H1 (cell line): ENCODE data around the gene ISG20L2. TPM values are rescaled to one million over a fixed set of nuclear protein-coding genes. Genes with fewer than 3 reads are reported as not detected.

Source experiments
- CTCF ChIA-PET: fragments of 300-600 bp; sonication (Branson Sonifier 250); formaldehyde crosslinking; loops from one replicate; lab custom pipeline; 2021; ENCODE audit not compliant: partially characterized antibody; lab: Charles Lee
- POLR2A ChIA-PET: fragments of 300-600 bp; sonication (Branson Sonifier 250); formaldehyde crosslinking; loops from one replicate; lab custom pipeline; 2021; ENCODE audit warnings: inconsistent platforms; ENCODE audit not compliant: partially characterized antibody; lab: Charles Lee
- DNase-seq, 2 experiments: peaks; one replicate each; pipeline versions ENCODE4 v3.0.0 to v3.0.0-alpha.2; 2010 to 2022; ENCODE audit warnings: low spot score in 2 of 2, low read depth in 1 of 2, mixed read lengths in 1 of 2
- FAIRE-seq: peaks from 2 replicates; lab custom pipeline; 2011; peaks lifted over from hg19 to GRCh38; lab: Jason Lieb, UNC
- H2AFZ ChIP-seq: 2 replicates; pipeline ENCODE4 v1.8.1; 2012; ENCODE audit warnings: low read length, inconsistent platforms
- H2AK5ac ChIP-seq: 2 replicates; pipeline ENCODE4 v1.6.1; 2013; ENCODE audit warnings: low read depth, low read length
- H2BK120ac ChIP-seq: replicated peaks from 2 replicates; pipeline ENCODE3; 2013; ENCODE audit warnings: low read depth, low read length, inconsistent platforms
- H2BK12ac ChIP-seq: 2 replicates; pipeline ENCODE4 v1.6.1; 2013; ENCODE audit warnings: low read depth, low read length
- H2BK15ac ChIP-seq: 2 replicates; pipeline ENCODE4 v1.6.1; 2013; ENCODE audit warnings: low read length
- H2BK20ac ChIP-seq: 2 replicates; pipeline ENCODE4 v1.6.1; 2013; ENCODE audit warnings: low read length
- H2BK5ac ChIP-seq: 2 replicates; pipeline ENCODE4 v1.6.1; 2013; ENCODE audit warnings: low read depth, low read length
- H3K14ac ChIP-seq: 2 replicates; pipeline ENCODE4 v1.6.1; 2013; ENCODE audit warnings: inconsistent platforms; ENCODE audit not compliant: insufficient read length
- H3K18ac ChIP-seq: 2 replicates; pipeline ENCODE4 v1.6.1; 2013; ENCODE audit warnings: low read length; ENCODE audit errors: extremely low read depth
- H3K23ac ChIP-seq: 2 replicates; pipeline ENCODE4 v1.6.1; 2013; ENCODE audit warnings: inconsistent platforms; ENCODE audit not compliant: insufficient read length
- H3K23me2 ChIP-seq: 2 replicates; pipeline ENCODE4 v1.6.1; 2013; ENCODE audit warnings: low read depth, low read length
- H3K27ac ChIP-seq: 2 replicates; pipeline ENCODE4 v1.6.1; 2011; ENCODE audit warnings: low read depth, low read length, inconsistent platforms
- H3K27me3 ChIP-seq, 4 experiments: replicated peaks in 1 of 4; 1 replicate in 1 of 4; 2 replicates in 3 of 4; pipeline versions ENCODE4 v1.6.1 to v1.8.1; 2011 to 2013; ENCODE audit warnings: low read length in 3 of 4, mild to moderate bottlenecking in 3 of 4, inconsistent platforms in 2 of 4, mixed read lengths in 2 of 4, moderate library complexity in 1 of 4; ENCODE audit not compliant: control insufficient read depth in 3 of 4, insufficient read depth in 3 of 4; ENCODE audit errors: extremely low read depth in 1 of 4
- H3K36me3 ChIP-seq, 4 experiments: 2 replicates each; pipeline versions ENCODE4 v1.6.1 to v1.8.1; 2011 to 2013; ENCODE audit warnings: mild to moderate bottlenecking in 4 of 4, low read length in 3 of 4, moderate library complexity in 2 of 4, control low read depth in 1 of 4, inconsistent platforms in 1 of 4; ENCODE audit not compliant: insufficient read depth in 4 of 4, control insufficient read depth in 2 of 4
- H3K4ac ChIP-seq: replicated peaks from 2 replicates; pipeline ENCODE3; 2013; ENCODE audit warnings: low read length, low read depth, mixed read lengths, inconsistent platforms; ENCODE audit not compliant: insufficient read length
- H3K4me1 ChIP-seq, 4 experiments: replicated peaks in 1 of 4; 1 replicate in 1 of 4; 2 replicates in 3 of 4; pipeline versions ENCODE4 v1.6.1 to v1.8.1; 2011 to 2013; ENCODE audit warnings: low read length in 3 of 4, inconsistent platforms in 2 of 4, mixed read lengths in 1 of 4; ENCODE audit not compliant: insufficient read depth in 4 of 4, control insufficient read depth in 3 of 4
- H3K4me2 ChIP-seq, 2 experiments: 2 replicates each; pipeline versions ENCODE4 v1.6.1 to v1.8.1; 2011 to 2013; ENCODE audit warnings: low read depth in 2 of 2, low read length in 2 of 2, control low read depth in 1 of 2, inconsistent platforms in 1 of 2, mild to moderate bottlenecking in 1 of 2; ENCODE audit not compliant: insufficient read depth in 1 of 2
- H3K4me3 ChIP-seq, 4 experiments: fragments of 200-600, 300-600 bp in 1 of 4; sonication (generic), shearing (Covaris generic), sonication (Bioruptor Twin) in 1 of 4; 2 replicates each; pipeline versions ENCODE4 v1.5.1 to v1.8.1; 2011 to 2016; ENCODE audit warnings: low read length in 4 of 4, low read depth in 3 of 4, control low read depth in 2 of 4, inconsistent platforms in 2 of 4, mild to moderate bottlenecking in 2 of 4, mixed read lengths in 1 of 4, moderate library complexity in 1 of 4; ENCODE audit not compliant: insufficient read depth in 2 of 4; ENCODE audit errors: extremely low read depth in 1 of 4
- H3K56ac ChIP-seq: replicated peaks from 2 replicates; pipeline ENCODE3; 2013; ENCODE audit warnings: low read depth, mild to moderate bottlenecking, mixed read lengths, low read length, inconsistent platforms; ENCODE audit not compliant: insufficient read length
- H3K79me1 ChIP-seq: 2 replicates; pipeline ENCODE4 v1.6.1; 2013; ENCODE audit warnings: low read depth, low read length, control low read depth
- H3K79me2 ChIP-seq, 2 experiments: 2 replicates each; pipeline versions ENCODE4 v1.6.1 to v1.8.1; 2012 to 2013; ENCODE audit warnings: low read length in 2 of 2, mild to moderate bottlenecking in 2 of 2, inconsistent platforms in 1 of 2; ENCODE audit not compliant: insufficient read depth in 2 of 2, control insufficient read depth in 1 of 2
- H3K9ac ChIP-seq, 4 experiments: replicated peaks in 1 of 4; 1 replicate in 1 of 4; 2 replicates in 3 of 4; pipeline versions ENCODE4 v1.6.1 to v1.8.1; 2011 to 2013; ENCODE audit warnings: low read depth in 3 of 4, low read length in 3 of 4, control low read depth in 2 of 4, mild to moderate bottlenecking in 2 of 4, moderate library complexity in 2 of 4, inconsistent platforms in 1 of 4; ENCODE audit errors: extremely low read depth in 1 of 4
- H3K9me3 ChIP-seq, 2 experiments: 2 replicates each; pipeline versions ENCODE4 v1.6.1 to v1.8.1; 2012 to 2013; ENCODE audit warnings: mild to moderate bottlenecking in 2 of 2, moderate library complexity in 2 of 2, control low read depth in 1 of 2, inconsistent platforms in 1 of 2, low read depth in 1 of 2, low read length in 1 of 2, mixed read lengths in 1 of 2; ENCODE audit not compliant: insufficient read depth in 2 of 2
- H4K20me1 ChIP-seq, 2 experiments: replicated peaks in 1 of 2; 2 replicates each; pipeline versions ENCODE3 to v1.8.1; 2011 to 2013; ENCODE audit warnings: inconsistent platforms in 2 of 2, low read length in 2 of 2, mild to moderate bottlenecking in 1 of 2; ENCODE audit not compliant: insufficient read depth in 2 of 2, control insufficient read depth in 1 of 2
- H4K5ac ChIP-seq: 2 replicates; pipeline ENCODE4 v1.6.1; 2013; ENCODE audit warnings: low read length, low read depth, mixed read lengths, inconsistent platforms; ENCODE audit not compliant: insufficient read length
- H4K8ac ChIP-seq: 2 replicates; pipeline ENCODE4 v1.8.0; 2013; ENCODE audit warnings: mild to moderate bottlenecking, moderate library complexity, low read length, inconsistent platforms; ENCODE audit not compliant: insufficient read depth; ENCODE audit errors: extremely low read depth
- H4K91ac ChIP-seq: replicated peaks from 2 replicates; pipeline ENCODE3; 2013; ENCODE audit warnings: low read length, mixed read lengths, inconsistent platforms; ENCODE audit not compliant: insufficient read length
- BRCA1 ChIP-seq: IDR thresholded peaks from 2 replicates; pipeline ENCODE4 v1.6.1; 2012; ENCODE audit warnings: low read depth, low read length, improper control_type of control experiment
- CHD2 ChIP-seq: IDR thresholded peaks from 2 replicates; pipeline ENCODE4 v1.6.1; 2012; ENCODE audit warnings: low read length, improper control_type of control experiment
- CTBP2 ChIP-seq: IDR thresholded peaks from 2 replicates; pipeline ENCODE4 v1.7.0; 2011; ENCODE audit warnings: borderline replicate concordance, mild to moderate bottlenecking, moderate library complexity, mixed read lengths, low read length; ENCODE audit not compliant: insufficient read depth, insufficient read length
- FOSL1 ChIP-seq: IDR thresholded peaks from 2 replicates; pipeline ENCODE4 v1.6.1; 2011; ENCODE audit warnings: mild to moderate bottlenecking, low read depth, low read length, moderate library complexity; ENCODE audit not compliant: insufficient read depth
- PHF8 ChIP-seq: fragments of 200-600 bp; sonication (generic); conservative IDR thresholded peaks from 2 replicates; pipeline ENCODE4 v1.7.1; 2012; ENCODE audit warnings: low read depth, mild to moderate bottlenecking, inconsistent platforms, low read length, moderate library complexity
- SP1 ChIP-seq: IDR thresholded peaks from 2 replicates; pipeline ENCODE4 v1.6.1; 2011; ENCODE audit warnings: low read depth, low read length
- TBP ChIP-seq: IDR thresholded peaks from 2 replicates; pipeline ENCODE4 v1.6.1; 2011; ENCODE audit warnings: low read depth, low read length, improper control_type of control experiment
- YY1 ChIP-seq: IDR thresholded peaks from 2 replicates; pipeline ENCODE4 v1.6.1; 2011; ENCODE audit warnings: low read depth, mild to moderate bottlenecking, low read length
- ZNF274 ChIP-seq: IDR thresholded peaks from 2 replicates; pipeline ENCODE4 v1.7.0; 2012; ENCODE audit warnings: low read length, borderline replicate concordance; ENCODE audit errors: extremely low read depth
- WGBS, 2 experiments: shearing (Covaris generic) in 1 of 2; methylation state at CpG; one replicate each; pipeline versions ENCODE4 v1.1.6 to v1.1.7; 2013 to 2015; ENCODE audit warnings: low lambda C conversion rate in 2 of 2, mixed read lengths in 2 of 2, inconsistent platforms in 1 of 2, low coverage in 1 of 2, missing lambda C conversion rate in 1 of 2; ENCODE audit not compliant: insufficient replicate concordance in 2 of 2, insufficient coverage in 1 of 2, insufficient read length in 1 of 2; ENCODE audit errors: extremely low coverage in 1 of 2, missing lambda C conversion rate in 1 of 2; 5-methylcytosine and 5-hydroxymethylcytosine counted together
- polyA plus RNA-seq, 7 experiments: library from polyadenylated mRNA; depleted of rRNA in 3 of 7; stranded (reverse) in 5 of 7; unstranded in 2 of 7; fragments of >200 nt in 5 of 7; fragments of 200-250 nt in 2 of 7; gene quantifications; 1 replicate in 5 of 7; 2 replicates in 1 of 7; 4 replicates in 1 of 7; pipeline versions ENCODE4 v1.2.1 to v1.2.3, GENCODE V29; 2011 to 2013; ENCODE audit warnings: missing spikeins in 2 of 7, mixed read lengths in 2 of 7
- total RNA-seq: library from RNA; stranded (reverse); fragmentation: NEBNext Ultra II Directional; extraction: Animal tissue kit (Norgen Biotek cat#: 25700); gene quantifications from 2 replicates; pipeline ENCODE4 v1.2.1, GENCODE V29; 2021
- TF ChIP-seq, protein P1 (sequence below): IDR thresholded peaks from 2 replicates; pipeline ENCODE4 v1.6.1; 2012; ENCODE audit warnings: inconsistent platforms

ISG20L2 gene
- total and polyA plus RNA-seq, 2 of the 8 experiments (the other 6 are each of a cell fraction or from before 2014, with no cell fraction given): 47.5 to 53.0 TPM

DNA sequence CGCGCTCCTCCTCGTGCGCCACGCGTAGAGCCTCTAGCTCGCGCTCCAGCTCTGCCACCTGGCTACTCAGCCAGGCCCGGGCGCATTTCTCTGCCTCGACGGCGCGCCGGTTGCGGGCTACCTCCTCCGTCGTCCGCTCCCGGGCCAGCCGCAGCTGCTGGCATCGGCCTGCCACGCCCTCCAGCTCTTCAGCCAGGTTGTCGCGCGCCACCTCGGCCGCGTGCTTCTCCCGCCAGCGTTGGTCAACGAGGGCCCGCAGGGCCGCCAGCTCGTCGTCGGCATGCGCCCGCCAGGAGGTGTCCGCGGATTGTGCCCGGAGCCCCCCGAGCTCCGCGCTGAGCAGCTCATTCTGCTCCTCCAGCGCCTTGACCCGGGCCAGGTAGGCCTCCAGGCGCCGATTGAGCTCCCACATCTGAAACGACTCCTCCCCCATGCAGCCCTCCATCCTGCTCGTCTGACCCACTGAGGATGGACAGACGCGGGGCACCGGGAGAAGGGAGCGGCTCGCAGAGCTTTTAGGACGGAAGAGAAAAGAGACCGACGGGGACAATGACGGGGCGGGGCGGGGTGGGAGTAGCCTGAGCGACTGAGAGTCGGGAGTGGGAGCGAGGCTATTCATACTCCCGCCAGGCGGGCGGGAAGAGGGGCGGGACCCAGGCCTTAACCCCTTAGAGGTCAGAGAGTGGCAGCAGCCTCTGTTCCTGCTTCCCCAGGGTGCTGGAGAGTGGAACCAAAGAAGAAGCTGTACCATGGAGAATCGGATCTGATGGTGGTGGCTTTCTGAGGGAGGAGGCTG lies 51.5 kb downstream of the ISG20L2 start, which contains the start of gene NES:
NES (minus strand) TSS at position 588 of the 796 bp plus-strand sequence; CDS start at position 445, 143 bp downstream.
- Histone ChIP-seq H3K9me3 (no peaks in the 10 kb centered on the region), H3K56ac (peak within 1 kb of the TSS; percentile 92), H3K23me2 (peaks cover 18% of the 10 kb centered on the region), H3K9ac (peak within 1 kb of the TSS; percentile 68 to 91 (median 82); a peak in 6 of 7 replicates), H4K8ac (peak within 1 kb of the TSS; percentile 93), H2BK15ac (peak within 1 kb of the TSS; percentile 95; the same call in 1 of the 2 replicates), H4K20me1 (peaks cover 3 to 10% of the 10 kb centered on the region in 2 experiments), H3K4ac (peak within 1 kb of the TSS; percentile 88), H2AFZ (no peak within 1 kb of the TSS), H4K5ac (peak within 1 kb of the TSS; percentile 71), H2BK120ac (peak within 1 kb of the TSS; percentile 25), H3K14ac (no peak within 1 kb of the TSS), H3K27me3 (no peaks in the 10 kb centered on the region; a peak in 2 of 7 replicates), H3K79me2 (peaks cover 5 to 43% of the 10 kb centered on the region in 2 experiments; a peak in 3 of 4 replicates), H4K91ac (peak within 1 kb of the TSS; percentile 67), H2AK5ac (no peak within 1 kb of the TSS; the same call in 1 of the 2 replicates), H3K27ac (peak within 1 kb of the TSS; percentile 64; the same call in 1 of the 2 replicates), H3K4me2 (peak within 1 kb of the TSS; percentile 71 to 87), H3K79me1 (peaks cover 15% of the 10 kb centered on the region; the same call in 1 of the 2 replicates), H3K4me3 (peak within 1 kb of the TSS; percentile 64 to 84 (median 74)), H2BK20ac (peak within 1 kb of the TSS; percentile 88; the same call in 1 of the 2 replicates), H3K36me3 (peaks cover 0 to 17% (median 6%) of the 10 kb centered on the region in 4 experiments; a peak in 4 of 8 replicates), H3K18ac (peak within 1 kb of the TSS; percentile 98), H3K23ac (no peak within 1 kb of the TSS), H2BK5ac (peak within 1 kb of the TSS; percentile 98; the same call in 1 of the 2 replicates), H2BK12ac (peak within 1 kb of the TSS; percentile 96), H3K4me1 (peaks cover 7 to 40% (median 33%) of the 10 kb centered on the region in 4 experiments)
- ChIA-PET POLR2A (interaction anchor here (0.6 to 13.8 kb wide), 30 partner anchors 13 to 209 kb away, joined by 3 to 419 read pairs (median 6); partner anchors contain the start of genes CRABP2, ISG20L2, METTL25B and MRPL24), CTCF (interaction anchor here (0.6 to 66.0 kb wide), 13 partner anchors 10 to 1520 kb away, joined by 3 to 4284 read pairs (median 5); partner anchors contain the start of genes BCAN, CRABP2, HAPLN2 and ISG20L2)
- WGBS, 2 experiments: 0% methylated on average over 49 of the region's 70 CpGs; no CpG with 5 or more reads in 1 of the 2 experiments
- peak in 1 of 2 experiments; percentile 86 for DNase-seq
- no peak for FAIRE-seq
- no peak for TF ChIP-seq FOSL1
- peak; percentile 95 for TF ChIP-seq TBP
- TF ChIP-seq CHD2: no peak
- TF ChIP-seq PHF8: peak; percentile 65
- TF ChIP-seq CTBP2: no peak
- TF ChIP-seq BRCA1: no peak
- TF ChIP-seq, protein P1, sequence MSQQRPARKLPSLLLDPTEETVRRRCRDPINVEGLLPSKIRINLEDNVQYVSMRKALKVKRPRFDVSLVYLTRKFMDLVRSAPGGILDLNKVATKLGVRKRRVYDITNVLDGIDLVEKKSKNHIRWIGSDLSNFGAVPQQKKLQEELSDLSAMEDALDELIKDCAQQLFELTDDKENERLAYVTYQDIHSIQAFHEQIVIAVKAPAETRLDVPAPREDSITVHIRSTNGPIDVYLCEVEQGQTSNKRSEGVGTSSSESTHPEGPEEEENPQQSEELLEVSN: peak; percentile 99
- no peak for TF ChIP-seq YY1
- peak; percentile 83 for TF ChIP-seq SP1
- TF ChIP-seq ZNF274: no peak
